Ovary (tissue), 3 donors: ENCODE data around the gene DMAC2.

Source experiments
- POLR2A ChIP-seq: fragments of 450-650 bp; IDR thresholded peaks from one replicate; pipeline ENCODE4 v1.6.1; 2017; ENCODE audit warnings: antibody characterized with exemption, mild to moderate bottlenecking, moderate library complexity
- TF ChIP-seq, protein P1 (sequence below), 3 donors: fragments of 450-650 bp in 2 of 3; fragments of 200-600 bp in 1 of 3; IDR thresholded peaks; one replicate each; pipeline versions ENCODE4 v1.5.1 to v1.8.0; 2016 to 2022; ENCODE audit warnings: antibody characterized with exemption in 3 of 3, mild to moderate bottlenecking in 1 of 3
- donor health status: DM: no; HTN: no; CAD: no.

DNA sequence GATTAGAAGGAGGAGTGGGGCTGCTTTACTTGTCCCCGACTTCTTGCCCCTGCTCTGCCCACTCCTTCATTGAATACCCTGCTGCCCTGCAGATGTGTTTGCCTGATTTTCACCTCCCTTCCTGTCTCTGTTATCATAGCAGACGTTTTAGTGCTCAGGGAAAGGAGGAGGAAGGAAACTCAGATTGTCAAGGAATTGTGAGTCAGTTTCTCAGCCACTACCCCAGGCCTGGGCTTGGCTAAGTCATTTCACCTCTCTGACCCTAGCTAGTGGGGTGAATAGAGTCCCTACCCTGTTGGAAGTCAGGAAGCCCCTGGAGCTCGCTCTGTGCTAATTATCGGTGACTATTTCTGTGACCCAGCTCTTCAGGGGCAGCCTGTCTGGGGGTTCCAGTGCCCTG is 38.2 kb downstream of the DMAC2 start:
- TF ChIP-seq, protein P1, sequence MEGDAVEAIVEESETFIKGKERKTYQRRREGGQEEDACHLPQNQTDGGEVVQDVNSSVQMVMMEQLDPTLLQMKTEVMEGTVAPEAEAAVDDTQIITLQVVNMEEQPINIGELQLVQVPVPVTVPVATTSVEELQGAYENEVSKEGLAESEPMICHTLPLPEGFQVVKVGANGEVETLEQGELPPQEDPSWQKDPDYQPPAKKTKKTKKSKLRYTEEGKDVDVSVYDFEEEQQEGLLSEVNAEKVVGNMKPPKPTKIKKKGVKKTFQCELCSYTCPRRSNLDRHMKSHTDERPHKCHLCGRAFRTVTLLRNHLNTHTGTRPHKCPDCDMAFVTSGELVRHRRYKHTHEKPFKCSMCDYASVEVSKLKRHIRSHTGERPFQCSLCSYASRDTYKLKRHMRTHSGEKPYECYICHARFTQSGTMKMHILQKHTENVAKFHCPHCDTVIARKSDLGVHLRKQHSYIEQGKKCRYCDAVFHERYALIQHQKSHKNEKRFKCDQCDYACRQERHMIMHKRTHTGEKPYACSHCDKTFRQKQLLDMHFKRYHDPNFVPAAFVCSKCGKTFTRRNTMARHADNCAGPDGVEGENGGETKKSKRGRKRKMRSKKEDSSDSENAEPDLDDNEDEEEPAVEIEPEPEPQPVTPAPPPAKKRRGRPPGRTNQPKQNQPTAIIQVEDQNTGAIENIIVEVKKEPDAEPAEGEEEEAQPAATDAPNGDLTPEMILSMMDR (IDR thresholded peaks at IDR 0.05) = no peak
- TF ChIP-seq POLR2A = no peak
